H1 (cell line): ENCODE results near the gene THAP2. TPM values are rescaled to one million over a fixed set of nuclear protein-coding genes. Genes with fewer than 3 reads are reported as not detected.

Experiments
- CTCF ChIA-PET: fragments of 300-600 bp; sonication (Branson Sonifier 250); formaldehyde crosslinking; loops from one replicate; lab custom pipeline; 2021; ENCODE audit not compliant: partially characterized antibody; lab: Charles Lee
- POLR2A ChIA-PET: fragments of 300-600 bp; sonication (Branson Sonifier 250); formaldehyde crosslinking; loops from one replicate; lab custom pipeline; 2021; ENCODE audit warnings: inconsistent platforms; ENCODE audit not compliant: partially characterized antibody; lab: Charles Lee
- DNase-seq, 2 experiments: peaks; one replicate each; pipeline versions ENCODE4 v3.0.0 to v3.0.0-alpha.2; 2010 to 2022; ENCODE audit warnings: low spot score in 2 of 2, low read depth in 1 of 2, mixed read lengths in 1 of 2
- FAIRE-seq: peaks from 2 replicates; lab custom pipeline; 2011; peaks lifted over from hg19 to GRCh38; lab: Jason Lieb, UNC
- H2AFZ ChIP-seq: 2 replicates; pipeline ENCODE4 v1.8.1; 2012; ENCODE audit warnings: low read length, inconsistent platforms
- H2AK5ac ChIP-seq: 2 replicates; pipeline ENCODE4 v1.6.1; 2013; ENCODE audit warnings: low read depth, low read length
- H2BK120ac ChIP-seq: replicated peaks from 2 replicates; pipeline ENCODE3; 2013; ENCODE audit warnings: low read depth, low read length, inconsistent platforms
- H2BK12ac ChIP-seq: 2 replicates; pipeline ENCODE4 v1.6.1; 2013; ENCODE audit warnings: low read depth, low read length
- H2BK15ac ChIP-seq: 2 replicates; pipeline ENCODE4 v1.6.1; 2013; ENCODE audit warnings: low read length
- H2BK20ac ChIP-seq: 2 replicates; pipeline ENCODE4 v1.6.1; 2013; ENCODE audit warnings: low read length
- H2BK5ac ChIP-seq: 2 replicates; pipeline ENCODE4 v1.6.1; 2013; ENCODE audit warnings: low read depth, low read length
- H3K14ac ChIP-seq: 2 replicates; pipeline ENCODE4 v1.6.1; 2013; ENCODE audit warnings: inconsistent platforms; ENCODE audit not compliant: insufficient read length
- H3K18ac ChIP-seq: 2 replicates; pipeline ENCODE4 v1.6.1; 2013; ENCODE audit warnings: low read length; ENCODE audit errors: extremely low read depth
- H3K23ac ChIP-seq: 2 replicates; pipeline ENCODE4 v1.6.1; 2013; ENCODE audit warnings: inconsistent platforms; ENCODE audit not compliant: insufficient read length
- H3K23me2 ChIP-seq: 2 replicates; pipeline ENCODE4 v1.6.1; 2013; ENCODE audit warnings: low read depth, low read length
- H3K27ac ChIP-seq: 2 replicates; pipeline ENCODE4 v1.6.1; 2011; ENCODE audit warnings: low read depth, low read length, inconsistent platforms
- H3K27me3 ChIP-seq, 4 experiments: replicated peaks in 1 of 4; 1 replicate in 1 of 4; 2 replicates in 3 of 4; pipeline versions ENCODE4 v1.6.1 to v1.8.1; 2011 to 2013; ENCODE audit warnings: low read length in 3 of 4, mild to moderate bottlenecking in 3 of 4, inconsistent platforms in 2 of 4, mixed read lengths in 2 of 4, moderate library complexity in 1 of 4; ENCODE audit not compliant: control insufficient read depth in 3 of 4, insufficient read depth in 3 of 4; ENCODE audit errors: extremely low read depth in 1 of 4
- H3K36me3 ChIP-seq, 4 experiments: 2 replicates each; pipeline versions ENCODE4 v1.6.1 to v1.8.1; 2011 to 2013; ENCODE audit warnings: mild to moderate bottlenecking in 4 of 4, low read length in 3 of 4, moderate library complexity in 2 of 4, control low read depth in 1 of 4, inconsistent platforms in 1 of 4; ENCODE audit not compliant: insufficient read depth in 4 of 4, control insufficient read depth in 2 of 4
- H3K4ac ChIP-seq: replicated peaks from 2 replicates; pipeline ENCODE3; 2013; ENCODE audit warnings: low read length, low read depth, mixed read lengths, inconsistent platforms; ENCODE audit not compliant: insufficient read length
- H3K4me1 ChIP-seq, 4 experiments: replicated peaks in 1 of 4; 1 replicate in 1 of 4; 2 replicates in 3 of 4; pipeline versions ENCODE4 v1.6.1 to v1.8.1; 2011 to 2013; ENCODE audit warnings: low read length in 3 of 4, inconsistent platforms in 2 of 4, mixed read lengths in 1 of 4; ENCODE audit not compliant: insufficient read depth in 4 of 4, control insufficient read depth in 3 of 4
- H3K4me2 ChIP-seq, 2 experiments: 2 replicates each; pipeline versions ENCODE4 v1.6.1 to v1.8.1; 2011 to 2013; ENCODE audit warnings: low read depth in 2 of 2, low read length in 2 of 2, control low read depth in 1 of 2, inconsistent platforms in 1 of 2, mild to moderate bottlenecking in 1 of 2; ENCODE audit not compliant: insufficient read depth in 1 of 2
- H3K4me3 ChIP-seq, 4 experiments: fragments of 200-600, 300-600 bp in 1 of 4; sonication (generic), shearing (Covaris generic), sonication (Bioruptor Twin) in 1 of 4; 2 replicates each; pipeline versions ENCODE4 v1.5.1 to v1.8.1; 2011 to 2016; ENCODE audit warnings: low read length in 4 of 4, low read depth in 3 of 4, control low read depth in 2 of 4, inconsistent platforms in 2 of 4, mild to moderate bottlenecking in 2 of 4, mixed read lengths in 1 of 4, moderate library complexity in 1 of 4; ENCODE audit not compliant: insufficient read depth in 2 of 4; ENCODE audit errors: extremely low read depth in 1 of 4
- H3K56ac ChIP-seq: replicated peaks from 2 replicates; pipeline ENCODE3; 2013; ENCODE audit warnings: low read depth, mild to moderate bottlenecking, mixed read lengths, low read length, inconsistent platforms; ENCODE audit not compliant: insufficient read length
- H3K79me1 ChIP-seq: 2 replicates; pipeline ENCODE4 v1.6.1; 2013; ENCODE audit warnings: low read depth, low read length, control low read depth
- H3K79me2 ChIP-seq, 2 experiments: 2 replicates each; pipeline versions ENCODE4 v1.6.1 to v1.8.1; 2012 to 2013; ENCODE audit warnings: low read length in 2 of 2, mild to moderate bottlenecking in 2 of 2, inconsistent platforms in 1 of 2; ENCODE audit not compliant: insufficient read depth in 2 of 2, control insufficient read depth in 1 of 2
- H3K9ac ChIP-seq, 4 experiments: replicated peaks in 1 of 4; 1 replicate in 1 of 4; 2 replicates in 3 of 4; pipeline versions ENCODE4 v1.6.1 to v1.8.1; 2011 to 2013; ENCODE audit warnings: low read depth in 3 of 4, low read length in 3 of 4, control low read depth in 2 of 4, mild to moderate bottlenecking in 2 of 4, moderate library complexity in 2 of 4, inconsistent platforms in 1 of 4; ENCODE audit errors: extremely low read depth in 1 of 4
- H3K9me3 ChIP-seq, 2 experiments: 2 replicates each; pipeline versions ENCODE4 v1.6.1 to v1.8.1; 2012 to 2013; ENCODE audit warnings: mild to moderate bottlenecking in 2 of 2, moderate library complexity in 2 of 2, control low read depth in 1 of 2, inconsistent platforms in 1 of 2, low read depth in 1 of 2, low read length in 1 of 2, mixed read lengths in 1 of 2; ENCODE audit not compliant: insufficient read depth in 2 of 2
- H4K20me1 ChIP-seq, 2 experiments: replicated peaks in 1 of 2; 2 replicates each; pipeline versions ENCODE3 to v1.8.1; 2011 to 2013; ENCODE audit warnings: inconsistent platforms in 2 of 2, low read length in 2 of 2, mild to moderate bottlenecking in 1 of 2; ENCODE audit not compliant: insufficient read depth in 2 of 2, control insufficient read depth in 1 of 2
- H4K5ac ChIP-seq: 2 replicates; pipeline ENCODE4 v1.6.1; 2013; ENCODE audit warnings: low read length, low read depth, mixed read lengths, inconsistent platforms; ENCODE audit not compliant: insufficient read length
- H4K8ac ChIP-seq: 2 replicates; pipeline ENCODE4 v1.8.0; 2013; ENCODE audit warnings: mild to moderate bottlenecking, moderate library complexity, low read length, inconsistent platforms; ENCODE audit not compliant: insufficient read depth; ENCODE audit errors: extremely low read depth
- H4K91ac ChIP-seq: replicated peaks from 2 replicates; pipeline ENCODE3; 2013; ENCODE audit warnings: low read length, mixed read lengths, inconsistent platforms; ENCODE audit not compliant: insufficient read length
- BACH1 ChIP-seq: IDR thresholded peaks from 2 replicates; pipeline ENCODE4 v1.6.1; 2012; ENCODE audit warnings: low read length, improper control_type of control experiment
- EP300 ChIP-seq, 2 experiments: IDR thresholded peaks; 1 replicate in 1 of 2; 2 replicates in 1 of 2; pipeline ENCODE4 v1.6.1; 2011 to 2012; ENCODE audit warnings: low read depth in 2 of 2, low read length in 2 of 2, mild to moderate bottlenecking in 2 of 2, borderline replicate concordance in 1 of 2, inconsistent platforms in 1 of 2, moderate library complexity in 1 of 2
- KDM1A ChIP-seq: fragments of 200-600, 300-600 bp; sonication (generic); IDR thresholded peaks from 2 replicates; pipeline ENCODE4 v1.7.1; 2016; ENCODE audit warnings: mild to moderate bottlenecking, low read length, borderline replicate concordance
- POLR2A ChIP-seq, 2 experiments: IDR thresholded peaks; 1 replicate in 1 of 2; 2 replicates in 1 of 2; pipeline ENCODE4 v1.6.1; 2011; ENCODE audit warnings: low read depth in 2 of 2, low read length in 2 of 2, mild to moderate bottlenecking in 2 of 2; ENCODE audit errors: control extremely low read depth in 1 of 2
- POLR2AphosphoS5 ChIP-seq: IDR thresholded peaks from 2 replicates; pipeline ENCODE4 v1.6.1; 2011; ENCODE audit warnings: low read depth, low read length
- RAD21 ChIP-seq, 2 experiments: IDR thresholded peaks in 1 of 2; conservative IDR thresholded peaks in 1 of 2; 2 replicates each; pipeline ENCODE4 v1.6.1; 2011; ENCODE audit warnings: low read depth in 2 of 2, low read length in 2 of 2, improper control_type of control experiment in 1 of 2, inconsistent platforms in 1 of 2, mild to moderate bottlenecking in 1 of 2, moderate library complexity in 1 of 2
- SUZ12 ChIP-seq: fragments of 200-600 bp; sonication (generic); IDR thresholded peaks from 2 replicates; pipeline ENCODE4 v1.6.1; 2012; ENCODE audit warnings: mild to moderate bottlenecking, inconsistent platforms, low read length, moderate library complexity, mixed read lengths
- TAF1 ChIP-seq: IDR thresholded peaks from 2 replicates; pipeline ENCODE4 v1.6.1; 2011; ENCODE audit warnings: mild to moderate bottlenecking, low read depth, low read length
- TEAD4 ChIP-seq: IDR thresholded peaks from 2 replicates; pipeline ENCODE4 v1.6.1; 2012; ENCODE audit warnings: low read depth, low read length, inconsistent platforms, mixed read lengths
- WGBS, 2 experiments: shearing (Covaris generic) in 1 of 2; methylation state at CpG; one replicate each; pipeline versions ENCODE4 v1.1.6 to v1.1.7; 2013 to 2015; ENCODE audit warnings: low lambda C conversion rate in 2 of 2, mixed read lengths in 2 of 2, inconsistent platforms in 1 of 2, low coverage in 1 of 2, missing lambda C conversion rate in 1 of 2; ENCODE audit not compliant: insufficient replicate concordance in 2 of 2, insufficient coverage in 1 of 2, insufficient read length in 1 of 2; ENCODE audit errors: extremely low coverage in 1 of 2, missing lambda C conversion rate in 1 of 2; 5-methylcytosine and 5-hydroxymethylcytosine counted together
- polyA plus RNA-seq, 7 experiments: library from polyadenylated mRNA; depleted of rRNA in 3 of 7; stranded (reverse) in 5 of 7; unstranded in 2 of 7; fragments of >200 nt in 5 of 7; fragments of 200-250 nt in 2 of 7; gene quantifications; 1 replicate in 5 of 7; 2 replicates in 1 of 7; 4 replicates in 1 of 7; pipeline versions ENCODE4 v1.2.1 to v1.2.3, GENCODE V29; 2011 to 2013; ENCODE audit warnings: missing spikeins in 2 of 7, mixed read lengths in 2 of 7
- total RNA-seq: library from RNA; stranded (reverse); fragmentation: NEBNext Ultra II Directional; extraction: Animal tissue kit (Norgen Biotek cat#: 25700); gene quantifications from 2 replicates; pipeline ENCODE4 v1.2.1, GENCODE V29; 2021
- TF ChIP-seq, protein P1 (sequence below): IDR thresholded peaks from 2 replicates; pipeline ENCODE4 v1.6.1; 2011; ENCODE audit warnings: low read depth, mild to moderate bottlenecking, low read length; ENCODE audit not compliant: insufficient read depth

Gene THAP2
- total and polyA plus RNA-seq, 2 of the 8 experiments (the other 6 are each of a cell fraction or from before 2014, with no cell fraction given) = 1.8 to 5.3 TPM

DNA sequence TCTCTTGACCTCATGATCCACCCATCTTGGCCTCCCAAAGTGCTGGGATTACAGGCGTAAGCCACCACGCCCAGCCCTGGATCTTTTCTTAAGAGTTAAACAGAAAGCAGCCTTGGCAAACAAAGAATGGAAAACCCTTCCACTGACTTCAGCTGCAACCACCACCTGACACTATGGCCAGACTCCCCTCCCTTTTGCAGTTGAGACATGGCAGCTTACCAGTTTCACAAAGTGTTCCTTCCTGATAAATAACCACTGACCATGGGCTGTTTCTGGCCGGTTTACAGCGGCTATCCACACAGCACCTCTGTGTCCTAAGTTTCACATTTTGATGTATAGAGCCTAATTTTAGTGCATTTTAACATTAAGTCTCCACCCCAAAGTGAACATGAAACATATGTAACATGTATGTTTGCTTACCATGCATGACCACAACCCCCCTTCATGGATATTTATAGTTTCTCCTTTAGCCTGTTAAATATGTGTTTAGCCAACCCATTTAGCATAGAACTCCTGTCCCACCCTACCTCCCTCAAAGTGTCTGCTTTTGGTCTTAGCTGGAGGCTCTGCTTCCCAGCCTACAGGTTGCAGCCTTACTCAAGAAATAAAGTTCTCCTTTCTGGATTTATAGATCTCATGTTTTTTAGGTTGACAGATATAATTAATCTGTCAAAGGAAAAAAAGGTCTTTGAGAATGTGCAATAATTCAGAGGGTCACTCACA, 57.8 kb downstream of the THAP2 start:
- no peaks in the 10 kb centered on the region for H4K20me1 ChIP-seq
- DNase-seq (no peak), FAIRE-seq (no peak)
- CTCF ChIA-PET = interaction anchor here (0.8 to 2.8 kb wide), 2 partner anchors 25 to 73 kb away, joined by 3 to 10 read pairs; no protein-coding TSS in a partner anchor
- no peaks in the 10 kb centered on the region for H3K9me3 ChIP-seq
- H3K14ac ChIP-seq = no peak overlapping the region
- H2BK5ac ChIP-seq = no peak overlapping the region
- no peak overlapping the region for H3K18ac ChIP-seq
- POLR2A ChIA-PET = no interaction called here
- H3K36me3 ChIP-seq = no peaks in the 10 kb centered on the region
- H3K27me3 ChIP-seq = no peaks in the 10 kb centered on the region
- WGBS, 2 experiments = 97% methylated on average over 4 of the region's 4 CpGs; no CpG with 5 or more reads in 1 of the 2 experiments
- H2BK12ac ChIP-seq = no peak overlapping the region
- H3K4me1 ChIP-seq = no peaks in the 10 kb centered on the region
- no peak for TF ChIP-seq RAD21 (IDR thresholded peaks at IDR 0.05 in 1 of 2, conservative IDR thresholded peaks at IDR 0.05 in 1 of 2; ENCODE audit: low read depth in 2 of 2, low read length in 2 of 2)
- TF ChIP-seq POLR2A (IDR thresholded peaks at IDR 0.05; ENCODE audit: control extremely low read depth in 1 of 2, low read depth in 2 of 2, low read length in 2 of 2) = no peak
- no peak for TF ChIP-seq POLR2AphosphoS5
- no peak for TF ChIP-seq BACH1
- TF ChIP-seq KDM1A = no peak
- TF ChIP-seq SUZ12 = no peak
- TF ChIP-seq TEAD4 = no peak
- TF ChIP-seq, protein P1, sequence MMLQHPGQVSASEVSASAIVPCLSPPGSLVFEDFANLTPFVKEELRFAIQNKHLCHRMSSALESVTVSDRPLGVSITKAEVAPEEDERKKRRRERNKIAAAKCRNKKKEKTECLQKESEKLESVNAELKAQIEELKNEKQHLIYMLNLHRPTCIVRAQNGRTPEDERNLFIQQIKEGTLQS = no peak
- TF ChIP-seq TAF1 = no peak
- TF ChIP-seq EP300 (IDR thresholded peaks at IDR 0.05; ENCODE audit: borderline replicate concordance in 1 of 2, low read depth in 2 of 2, low read length in 2 of 2) = no peak
- no peak overlapping the region for H3K4ac ChIP-seq
- no peak overlapping the region for H3K9ac ChIP-seq
- H3K4me2 ChIP-seq = no peak overlapping the region
- H3K23ac ChIP-seq = no peak overlapping the region
- no peaks in the 10 kb centered on the region for H3K79me2 ChIP-seq
- H2BK120ac ChIP-seq = no peak overlapping the region
- no peaks in the 10 kb centered on the region for H3K23me2 ChIP-seq
- H3K56ac ChIP-seq = no peak overlapping the region
- no peak overlapping the region for H3K4me3 ChIP-seq
- no peak overlapping the region for H4K8ac ChIP-seq
- no peak overlapping the region for H3K27ac ChIP-seq
- H3K79me1 ChIP-seq = no peaks in the 10 kb centered on the region
- no peak overlapping the region for H2BK20ac ChIP-seq
- H4K91ac ChIP-seq = no peak overlapping the region
- no peak overlapping the region for H4K5ac ChIP-seq
- no peak overlapping the region for H2AFZ ChIP-seq
- H2AK5ac ChIP-seq = no peak overlapping the region
- H2BK15ac ChIP-seq = no peak overlapping the region
